Measurements from ENCODE around the gene UQCC2.

Gene UQCC2

DNA sequence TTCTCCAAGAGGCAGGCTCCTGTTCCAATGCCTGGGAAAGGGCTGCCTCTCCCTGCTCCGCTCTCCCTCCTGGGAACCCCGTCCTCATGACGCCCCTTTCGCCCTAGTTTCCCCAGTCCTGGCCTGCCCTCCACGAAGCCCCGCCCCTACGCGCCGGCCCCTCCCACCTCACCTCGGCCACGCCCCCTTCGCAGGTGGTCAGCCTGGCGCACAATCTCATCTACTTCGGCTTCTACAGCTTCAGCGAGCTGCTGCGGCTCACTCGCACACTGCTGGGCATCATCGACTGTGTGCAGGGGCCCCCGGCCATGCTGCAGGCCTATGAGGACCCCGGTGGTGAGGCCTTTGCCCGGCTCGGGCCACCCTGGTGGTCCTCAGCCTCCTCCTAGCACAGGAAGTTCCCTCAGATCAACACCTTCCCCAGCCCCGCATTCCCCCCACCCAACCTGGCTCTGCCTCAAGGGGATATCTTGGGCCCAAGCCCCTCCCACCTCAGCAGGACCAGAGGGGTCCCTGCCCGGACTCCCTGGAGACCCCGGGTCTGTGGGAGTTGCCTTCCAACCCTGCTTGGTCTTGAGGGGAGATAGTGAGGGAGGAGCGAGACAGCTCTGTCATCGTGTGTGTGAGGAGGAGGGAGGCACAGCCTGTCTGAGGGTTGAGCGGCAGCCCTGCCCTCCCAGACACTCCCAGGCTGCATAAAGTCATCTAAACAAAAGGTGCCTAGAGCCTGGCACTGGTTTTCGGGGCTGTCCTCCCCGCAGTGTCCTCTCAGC lies 40.3 kb downstream of the UQCC2 start:
- no peak for DNase-seq

DNA sequence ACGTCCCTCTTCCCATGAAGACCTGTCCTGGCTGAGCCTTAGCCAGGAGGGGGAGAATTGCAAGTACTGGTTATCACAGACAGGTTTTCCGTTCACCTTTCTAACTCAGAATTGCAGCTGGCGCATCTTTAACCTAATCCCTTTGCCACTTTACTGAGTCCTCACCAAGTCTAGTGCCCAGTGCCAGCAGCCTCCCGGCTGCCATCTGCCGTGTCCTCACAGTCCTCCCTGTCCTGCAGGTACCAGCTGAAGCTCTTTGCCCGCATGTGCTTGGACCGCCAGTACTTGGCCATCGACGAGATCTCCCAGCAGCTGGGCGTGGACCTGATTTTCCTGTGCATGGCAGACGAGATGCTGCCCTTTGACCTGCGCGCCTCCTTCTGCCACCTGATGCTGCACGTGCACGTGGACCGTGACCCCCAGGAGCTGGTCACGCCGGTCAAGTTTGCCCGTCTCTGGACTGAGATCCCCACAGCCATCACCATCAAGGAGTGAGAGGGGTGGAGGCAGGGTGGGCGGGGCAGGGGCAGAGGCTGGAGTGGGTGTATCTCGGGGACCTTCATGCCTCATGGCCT lies 41.3 kb downstream of the UQCC2 start:
- DNase-seq = no peak

DNA sequence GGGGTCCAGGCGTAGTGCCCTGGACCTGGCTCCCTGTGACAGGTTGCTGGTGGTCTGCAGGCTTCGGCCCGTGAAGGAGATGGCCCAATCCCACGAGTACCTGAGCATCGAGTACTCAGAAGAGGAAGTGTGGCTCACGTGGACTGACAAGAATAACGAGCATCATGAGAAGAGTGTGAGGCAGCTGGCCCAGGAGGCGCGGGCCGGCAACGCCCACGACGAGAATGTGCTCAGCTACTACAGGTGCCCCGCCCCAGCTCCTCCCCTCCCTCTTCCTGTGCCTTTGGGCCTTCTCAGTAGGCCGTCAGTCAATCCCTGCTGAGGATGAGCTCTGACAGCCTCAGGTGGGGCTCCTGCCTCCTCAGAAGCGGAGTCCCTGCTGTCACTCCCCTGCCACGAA lies 42.6 kb downstream of the UQCC2 start:
- no peak for DNase-seq

DNA sequence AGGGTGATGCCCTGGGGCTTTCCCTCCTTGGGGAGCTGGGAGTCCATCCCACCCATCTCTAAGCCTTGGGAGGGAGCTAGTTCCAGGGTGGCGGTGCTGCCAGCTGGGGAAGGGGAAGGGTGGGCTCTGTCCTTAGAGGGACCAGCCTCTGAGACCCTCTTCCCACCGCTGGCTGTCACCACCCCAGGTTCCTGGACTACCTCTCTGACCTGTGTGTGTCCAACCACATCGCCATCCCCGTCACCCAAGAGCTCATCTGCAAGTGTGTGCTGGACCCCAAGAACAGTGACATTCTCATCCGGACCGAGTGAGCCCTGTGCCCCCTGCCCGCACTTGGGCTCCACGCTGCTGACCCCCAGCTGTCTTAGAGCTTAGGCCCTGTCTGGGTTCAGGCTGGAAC lies 43.2 kb downstream of the UQCC2 start:
- no peak for DNase-seq

DNA sequence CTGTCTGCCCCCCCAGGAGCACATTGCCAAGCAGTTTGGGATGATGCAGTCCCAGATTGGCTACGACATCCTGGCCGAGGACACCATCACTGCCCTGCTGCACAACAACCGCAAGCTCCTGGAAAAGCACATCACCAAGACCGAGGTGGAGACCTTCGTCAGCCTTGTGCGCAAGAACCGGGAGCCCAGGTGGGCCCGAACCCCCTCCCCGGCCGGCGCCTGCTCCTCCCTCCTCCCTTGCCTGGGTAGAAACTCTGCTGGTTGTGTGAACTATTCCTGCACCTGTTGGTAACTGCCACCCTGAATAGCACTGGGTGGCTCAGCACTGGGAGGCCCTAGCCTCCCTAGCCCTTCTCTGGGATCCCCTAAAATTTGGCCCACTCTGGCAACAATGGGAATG lies 43.7 kb downstream of the UQCC2 start:
- no peak for DNase-seq

DNA sequence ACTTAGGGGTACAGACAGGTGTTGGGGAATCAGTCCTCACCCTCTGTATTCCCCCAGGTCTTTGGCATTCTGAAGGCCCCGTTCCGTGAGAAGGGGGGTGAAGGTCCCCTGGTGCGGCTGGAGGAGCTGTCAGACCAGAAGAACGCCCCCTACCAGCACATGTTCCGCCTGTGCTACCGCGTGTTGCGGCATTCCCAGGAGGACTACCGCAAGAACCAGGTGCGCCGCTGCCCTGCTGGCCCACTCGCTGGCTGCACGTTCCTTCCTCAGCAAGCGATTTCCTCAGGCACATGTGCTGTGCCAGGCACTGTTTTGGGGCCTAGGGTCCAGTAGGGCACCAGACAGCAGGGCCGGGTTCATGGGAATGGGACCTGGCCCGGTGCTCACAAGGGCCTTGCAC lies 44.4 kb downstream of the UQCC2 start:
- DNase-seq = no peak

DNA sequence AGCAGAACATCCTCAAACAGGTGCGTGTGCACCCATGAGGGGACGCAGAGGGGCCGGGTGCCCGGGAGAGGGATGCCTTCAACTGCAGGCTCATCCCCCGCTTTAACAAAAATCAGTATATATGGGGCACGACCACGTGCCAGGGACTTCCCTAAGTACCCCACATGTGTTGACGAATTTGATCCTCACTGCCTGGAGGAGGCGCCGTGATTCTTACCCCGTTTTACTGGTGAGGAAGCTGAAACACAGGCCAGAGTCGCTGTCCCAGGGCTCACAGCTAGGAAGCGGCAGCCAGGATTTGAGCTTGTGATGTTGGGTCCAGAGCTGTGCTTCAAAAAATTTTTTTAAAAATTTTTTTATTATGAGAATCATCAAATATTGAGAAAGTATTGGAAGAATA lies 45.5 kb downstream of the UQCC2 start:
- no peak for DNase-seq

DNA sequence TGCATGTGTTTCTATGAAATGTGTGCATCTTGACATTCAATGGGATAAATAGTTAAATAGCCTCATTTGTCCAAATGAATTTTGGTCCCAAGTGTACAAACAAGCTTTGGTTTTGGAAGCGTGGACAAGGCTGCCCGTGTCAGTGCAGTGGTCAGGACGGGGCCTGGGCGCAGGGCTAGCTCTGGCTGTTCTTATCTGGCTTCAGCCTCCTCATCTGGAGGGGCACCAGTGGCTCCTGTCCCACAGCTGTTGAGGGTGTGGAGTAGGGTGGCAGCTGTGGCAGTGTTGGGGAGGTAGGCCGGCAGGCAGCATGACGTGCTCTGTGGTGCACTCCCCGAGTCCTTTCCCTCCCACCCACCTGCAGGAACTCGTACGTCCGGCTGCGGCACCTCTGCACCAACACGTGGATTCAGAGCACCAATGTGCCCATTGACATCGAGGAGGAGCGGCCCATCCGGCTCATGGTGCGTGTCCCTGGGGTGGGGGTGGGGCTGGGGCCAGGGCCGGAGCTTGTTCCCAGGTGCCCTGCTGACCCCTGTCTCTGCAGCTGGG lies 46.9 kb downstream of the UQCC2 start:
- DNase-seq = no peak

DNA sequence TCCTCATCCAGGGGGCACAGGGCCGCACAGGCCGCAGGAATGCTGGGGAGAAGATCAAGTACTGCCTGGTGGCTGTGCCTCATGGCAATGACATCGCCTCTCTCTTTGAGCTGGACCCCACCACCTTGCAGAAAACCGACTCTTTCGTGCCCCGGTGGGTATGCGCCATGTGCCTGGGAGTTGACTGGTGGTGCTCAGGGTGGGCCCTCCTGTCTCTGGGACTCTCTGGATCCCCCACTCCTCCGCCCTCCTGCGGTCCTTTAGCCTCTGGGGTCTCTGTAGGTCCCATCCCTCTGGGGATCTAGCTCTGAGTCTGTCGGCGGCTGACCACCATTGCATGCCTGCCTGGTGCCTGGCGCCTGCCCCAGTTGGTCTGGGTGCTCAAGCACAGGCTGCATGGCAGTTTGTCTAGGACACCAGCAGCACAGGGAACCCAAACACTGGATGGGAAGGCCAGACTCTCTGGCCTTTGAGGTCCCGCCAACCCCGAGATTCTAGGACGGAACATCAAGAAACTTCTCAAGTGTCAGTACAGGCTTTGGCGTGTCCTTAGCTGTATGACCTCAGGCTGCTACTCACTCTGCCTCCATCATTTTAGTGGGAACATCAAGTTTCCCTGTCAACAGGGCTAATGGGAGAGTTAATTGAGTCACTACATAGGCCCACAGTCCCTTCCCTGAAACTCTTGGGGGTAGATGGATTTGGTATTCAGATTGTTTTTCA lies 47.6 kb downstream of the UQCC2 start:
- DNase-seq = no peak

DNA sequence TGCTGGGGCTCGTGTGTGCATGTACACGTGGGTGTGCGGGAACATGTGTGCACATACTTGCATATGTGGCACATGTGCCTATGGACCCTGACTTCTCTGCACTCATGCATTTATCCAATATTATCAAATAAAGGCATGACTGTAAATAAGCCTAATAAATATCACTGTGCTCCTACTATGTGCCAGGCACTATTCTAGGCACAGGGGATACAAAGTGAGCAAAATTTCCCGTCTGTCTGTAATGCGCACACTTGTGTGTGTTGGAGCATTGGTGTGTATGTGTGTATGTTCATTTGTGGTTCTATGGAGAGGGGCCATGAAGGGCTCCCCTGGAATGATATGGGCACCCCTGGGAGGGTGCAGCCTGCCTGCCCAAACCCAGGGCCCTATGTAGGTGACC lies 48.5 kb downstream of the UQCC2 start:
- DNase-seq = no peak

DNA sequence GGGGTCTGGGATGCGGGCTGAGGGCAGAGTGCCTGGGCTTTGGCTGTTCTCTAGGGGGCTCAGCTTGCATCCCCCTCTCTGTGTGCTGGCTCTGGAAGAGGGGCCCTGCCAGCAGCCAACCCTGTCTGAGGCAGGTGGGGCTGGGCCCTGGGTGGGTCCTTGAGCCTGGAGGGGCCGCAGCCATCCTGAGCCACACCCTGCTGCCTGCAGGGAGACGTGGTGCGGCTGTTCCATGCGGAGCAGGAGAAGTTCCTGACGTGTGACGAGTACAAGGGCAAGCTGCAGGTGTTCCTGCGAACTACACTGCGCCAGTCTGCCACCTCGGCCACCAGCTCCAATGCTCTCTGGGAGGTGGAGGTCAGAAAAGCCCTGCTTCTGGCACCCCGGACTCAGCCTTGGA lies 49.2 kb downstream of the UQCC2 start:
- no peak for DNase-seq

DNA sequence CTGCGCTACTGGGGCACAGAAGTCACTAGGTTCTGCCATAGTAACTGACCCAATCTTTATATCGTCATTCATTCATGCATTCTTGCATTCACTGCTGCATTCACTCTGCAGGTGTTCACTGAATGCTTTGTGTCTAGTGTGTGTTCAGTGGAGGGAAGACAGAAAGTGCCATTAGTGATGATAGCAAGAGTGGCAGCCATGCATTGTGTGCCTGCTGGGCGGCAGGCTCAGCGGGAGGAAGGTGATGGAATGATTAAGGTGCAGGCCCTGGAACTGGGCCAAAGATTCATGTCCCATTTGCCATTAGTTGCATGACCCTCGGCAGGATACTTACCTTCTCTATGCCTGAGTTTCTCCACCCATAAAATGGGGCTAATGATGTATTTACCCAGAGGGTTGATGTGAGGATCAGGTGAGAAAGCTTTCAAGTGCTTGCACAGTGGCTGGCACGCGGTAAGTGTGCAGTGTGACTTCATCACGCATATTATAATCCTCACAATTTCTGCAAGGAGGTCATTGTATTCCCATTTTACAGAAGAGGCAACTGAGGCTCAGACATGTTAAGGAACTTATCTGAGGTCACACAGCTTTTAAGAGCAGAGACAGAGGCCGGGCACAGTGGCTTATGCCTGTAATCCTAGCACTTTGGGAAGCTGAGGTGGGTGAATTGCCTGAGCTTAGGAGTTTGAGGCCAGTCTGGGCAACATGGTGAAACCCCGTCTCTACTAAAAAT lies 50.2 kb downstream of the UQCC2 start:
- DNase-seq = no peak

DNA sequence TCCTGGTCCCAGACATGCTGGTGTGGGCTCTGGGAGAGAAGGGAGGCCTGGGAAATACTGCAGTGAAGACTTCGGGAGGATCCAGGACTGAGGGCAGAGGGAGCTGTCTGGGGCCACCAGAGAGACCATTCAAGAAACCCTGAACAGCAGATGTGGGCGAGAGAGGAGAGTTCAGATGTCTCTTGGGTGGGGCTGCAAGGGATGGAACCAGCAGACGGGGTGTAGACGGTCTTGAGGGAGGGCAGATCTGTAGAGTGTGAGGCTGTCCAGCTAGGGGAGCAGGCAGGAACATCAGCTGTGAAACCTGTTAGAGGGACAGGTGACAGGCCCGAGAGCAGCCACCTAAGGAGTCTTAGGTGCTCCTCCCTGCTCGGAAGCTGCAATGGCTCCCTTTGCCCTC lies 51.5 kb downstream of the UQCC2 start:
- DNase-seq = no peak

DNA sequence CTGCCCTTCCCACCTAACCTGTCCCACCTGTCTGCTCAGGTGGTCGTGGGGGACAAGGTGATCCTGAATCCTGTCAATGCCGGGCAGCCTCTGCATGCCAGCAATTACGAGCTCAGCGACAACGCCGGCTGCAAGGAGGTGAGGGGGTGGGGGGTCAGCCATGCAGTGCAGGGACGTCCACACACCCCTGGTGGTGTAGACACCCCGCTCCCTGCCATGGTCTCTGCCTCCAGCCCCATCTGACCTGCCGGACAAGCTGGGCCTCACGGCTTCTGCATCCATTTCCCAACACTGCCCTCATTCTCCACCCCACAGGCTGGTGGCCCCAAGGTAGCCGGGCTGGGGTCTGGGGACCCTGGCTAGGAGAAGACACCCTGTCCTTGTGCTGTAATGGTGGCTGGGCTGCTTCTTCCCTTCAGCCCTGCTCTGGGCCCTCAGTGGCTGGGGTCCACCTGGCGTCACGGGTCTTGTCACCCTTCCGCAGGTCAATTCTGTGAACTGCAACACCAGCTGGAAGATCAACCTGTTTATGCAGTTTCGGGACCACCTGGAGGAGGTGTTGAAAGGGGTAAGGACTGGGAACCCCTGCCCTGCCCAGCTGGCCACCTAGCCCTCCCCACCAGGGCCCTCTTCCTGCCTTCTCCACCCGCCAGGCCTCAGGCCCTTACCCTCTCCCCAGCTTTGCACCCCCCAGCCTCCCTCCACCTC lies 52.4 kb downstream of the UQCC2 start:
- no peak for DNase-seq

DNA sequence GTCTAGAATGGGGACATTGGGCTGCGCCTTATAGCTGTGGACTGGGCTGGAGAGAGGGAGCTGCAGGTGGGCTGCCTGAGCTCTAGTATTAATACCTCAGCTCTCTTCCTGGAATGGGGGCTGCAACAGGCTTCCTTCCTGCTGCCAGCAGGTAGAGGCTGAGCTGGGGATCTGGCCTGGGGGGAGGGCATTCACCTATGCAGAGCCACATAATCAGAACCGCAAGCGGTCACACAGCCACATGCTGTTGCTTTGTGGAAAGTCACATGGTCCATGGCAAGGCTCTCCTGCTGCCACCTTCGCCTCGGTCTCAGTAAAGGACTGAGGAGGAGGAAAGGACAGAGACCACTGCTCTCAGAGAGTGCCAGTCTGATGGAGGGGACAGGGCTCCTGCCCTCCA lies 54.7 kb downstream of the UQCC2 start:
- DNase-seq = no peak

DNA sequence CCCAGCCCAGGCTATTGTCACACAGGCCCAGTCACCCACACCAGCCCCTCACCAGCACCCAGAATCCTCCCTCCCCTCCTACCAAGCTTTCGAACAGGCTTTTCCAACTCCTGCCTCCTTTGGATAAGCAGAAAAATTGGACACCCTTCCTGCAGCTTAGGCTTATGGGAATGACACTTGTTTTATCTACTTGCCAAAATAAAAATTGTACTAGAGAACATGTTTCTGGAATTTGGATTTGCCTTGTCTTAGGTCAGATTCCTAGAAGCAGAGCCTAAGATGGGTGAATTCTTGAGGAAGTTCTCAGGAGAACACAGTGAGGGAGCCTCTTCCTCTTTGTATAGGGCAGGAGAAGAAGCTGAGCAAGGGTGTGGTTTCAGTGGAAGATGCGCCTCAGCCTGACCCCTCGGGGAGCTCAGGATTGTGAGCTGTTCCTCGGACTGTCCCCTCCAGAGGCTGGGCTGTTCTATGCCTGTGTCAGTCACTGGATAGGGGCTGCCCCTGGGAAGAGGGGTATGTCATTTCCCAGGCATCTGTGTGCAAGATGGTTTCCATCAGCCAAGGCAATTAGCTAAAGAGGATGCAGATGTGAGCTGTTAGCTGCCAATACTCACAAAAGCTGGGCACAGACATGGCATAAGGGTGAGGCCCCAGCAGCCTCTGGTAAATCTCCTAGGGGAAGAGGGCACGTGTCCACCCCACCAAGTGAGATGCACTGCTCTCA lies 56.5 kb downstream of the UQCC2 start:
- DNase-seq = no peak

DNA sequence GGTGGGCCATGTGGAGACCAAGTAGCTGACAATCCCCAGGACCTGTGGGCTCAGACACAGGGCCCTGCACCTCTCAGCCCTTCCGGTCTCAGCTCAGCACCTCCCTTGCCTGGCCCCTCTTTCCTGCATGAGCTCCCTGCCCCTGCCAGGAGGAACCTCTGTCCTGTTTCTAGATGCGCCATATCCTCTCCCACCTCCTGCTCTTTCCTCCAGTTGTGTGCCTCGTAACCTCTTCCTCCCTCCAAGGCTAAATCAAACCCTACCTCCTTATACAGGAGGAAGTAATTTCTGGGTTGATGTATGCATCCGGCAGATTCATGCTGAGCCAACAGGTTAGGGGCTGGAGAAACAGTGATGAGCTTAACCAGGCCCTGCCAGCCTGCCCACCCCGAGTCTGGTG lies 59.5 kb downstream of the UQCC2 start:
- no peak for DNase-seq

DNA sequence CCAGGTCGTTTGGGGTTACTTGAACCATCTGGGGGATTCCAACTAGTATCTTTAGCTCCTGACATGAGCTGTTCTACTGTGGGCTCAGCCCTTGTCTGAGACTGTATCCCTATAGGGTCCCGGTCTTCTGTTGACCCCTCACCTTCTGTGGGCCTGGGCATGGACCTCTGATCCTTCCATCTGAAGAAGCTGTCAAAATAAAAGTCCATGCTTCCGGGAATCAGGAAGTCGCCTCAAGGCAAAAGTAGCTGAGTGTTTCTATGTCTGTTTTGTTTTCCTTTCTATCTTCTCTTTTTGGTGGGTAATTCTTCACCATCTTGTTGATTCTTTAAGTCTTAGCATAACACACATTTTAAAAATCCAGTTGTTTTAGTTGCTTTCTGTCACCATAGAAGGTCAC lies 60.1 kb downstream of the UQCC2 start:
- no peak for DNase-seq
